Stimulated activated naive CD8-positive, alpha-beta T cell treated with anti-CD3 and anti-CD28 coated beads, Interleukin-15, amount 100 ng/mL, for 72 hours (primary cell): ENCODE results near the gene WBP1.

Experiments used
- ATAC-seq: fragments of 150-1000 bp; cut with Tn5 transposase; 2 replicates; pipeline ENCODE4 v1.10.0; 2021; ENCODE audit warnings: mild to moderate bottlenecking, moderate library complexity
- DNase-seq, 2 donors: peaks; one replicate each; pipeline ENCODE4 v3.0.0; 2021 to 2022
- H3K27ac Mint-ChIP-seq, 2 donors: one replicate each; pipeline ENCODE4 v1.8.0; 2022; ENCODE audit warnings: mild to moderate bottlenecking in 2 of 2, mixed read lengths in 2 of 2, moderate library complexity in 2 of 2
- H3K27me3 Mint-ChIP-seq: one replicate; pipeline ENCODE4 v1.8.0; 2022; ENCODE audit warnings: mixed read lengths
- H3K4me1 Mint-ChIP-seq: one replicate; pipeline ENCODE4 v1.8.0; 2022; ENCODE audit warnings: mild to moderate bottlenecking, mixed read lengths
- H3K4me3 Mint-ChIP-seq, 2 donors: one replicate each; pipeline ENCODE4 v1.8.0; 2022; ENCODE audit warnings: mild to moderate bottlenecking in 2 of 2, mixed read lengths in 2 of 2, moderate library complexity in 1 of 2
- H3K9me3 Mint-ChIP-seq, 2 donors: one replicate each; pipeline ENCODE4 v1.8.0; 2022; ENCODE audit warnings: mixed read lengths in 2 of 2

WBP1 gene

GRCh38 chr2:74423231-74424095, 34.8 kb upstream of the WBP1 start:
- DNase-seq, result no peak
- Mint-ChIP-seq H3K9me3 (no peaks in the 10 kb centered on the region), H3K27me3 (no peaks in the 10 kb centered on the region), H3K27ac (no peak overlapping the region), H3K4me3 (peak overlapping the region; percentile 98 to 100), H3K4me1 (peaks cover 35% of the 10 kb centered on the region)
- no peak for ATAC-seq

GRCh38 chr2:74424139-74424992, 33.9 kb upstream of the WBP1 start:
- Mint-ChIP-seq H3K27ac (no peak overlapping the region), H3K4me1 (peaks cover 35% of the 10 kb centered on the region), H3K4me3 (no peak overlapping the region), H3K27me3 (no peaks in the 10 kb centered on the region), H3K9me3 (no peaks in the 10 kb centered on the region)
- no peak for ATAC-seq
- DNase-seq, result no peak

DNA sequence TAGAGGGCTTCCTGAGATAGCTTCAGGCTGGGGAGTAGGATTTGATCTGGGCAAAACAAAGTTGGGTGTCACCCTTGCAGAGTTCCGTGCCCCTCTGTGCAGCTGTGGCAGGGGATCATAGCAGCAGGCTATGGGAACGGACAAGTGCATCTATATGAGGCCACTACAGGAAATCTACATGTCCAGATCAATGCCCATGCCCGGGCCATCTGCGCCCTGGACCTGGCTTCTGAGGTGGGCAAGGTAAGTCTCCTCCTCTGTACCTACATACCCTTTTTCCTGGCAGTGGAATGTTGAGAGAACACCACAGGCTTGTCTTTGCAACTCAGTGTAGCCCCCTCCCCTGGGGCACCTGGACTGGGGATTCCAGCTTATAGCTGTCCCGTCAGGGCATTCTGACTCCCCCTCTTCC, 33.2 kb upstream of the WBP1 start:
- no peak for ATAC-seq
- H3K27ac Mint-ChIP-seq, result no peak overlapping the region
- H3K9me3 Mint-ChIP-seq, result no peaks in the 10 kb centered on the region
- no peak for DNase-seq
- H3K4me3 Mint-ChIP-seq, result no peak overlapping the region
- no peaks in the 10 kb centered on the region for H3K27me3 Mint-ChIP-seq
- H3K4me1 Mint-ChIP-seq, result peaks cover 30% of the 10 kb centered on the region

- ATAC-seq (no peak), DNase-seq (no peak)
- Mint-ChIP-seq H3K4me1 (peaks cover 25% of the 10 kb centered on the region), H3K4me3 (no peak overlapping the region), H3K27me3 (no peaks in the 10 kb centered on the region), H3K27ac (peak overlapping the region; percentile 36 to 43), H3K9me3 (no peaks in the 10 kb centered on the region)
Observed at GRCh38 chr2:74425523-74425922, 32.7 kb upstream of the WBP1 start.

- H3K27ac Mint-ChIP-seq, result peak overlapping the region in 1 of 2 donors; percentile 24
- no peak overlapping the region for H3K4me3 Mint-ChIP-seq
- DNase-seq (no peak), ATAC-seq (no peak)
- H3K9me3 Mint-ChIP-seq, result no peaks in the 10 kb centered on the region
- no peaks in the 10 kb centered on the region for H3K27me3 Mint-ChIP-seq
- H3K4me1 Mint-ChIP-seq, result peaks cover 19% of the 10 kb centered on the region
Observed at GRCh38 chr2:74426181-74426758, 32.0 kb upstream of the WBP1 start.

DNA sequence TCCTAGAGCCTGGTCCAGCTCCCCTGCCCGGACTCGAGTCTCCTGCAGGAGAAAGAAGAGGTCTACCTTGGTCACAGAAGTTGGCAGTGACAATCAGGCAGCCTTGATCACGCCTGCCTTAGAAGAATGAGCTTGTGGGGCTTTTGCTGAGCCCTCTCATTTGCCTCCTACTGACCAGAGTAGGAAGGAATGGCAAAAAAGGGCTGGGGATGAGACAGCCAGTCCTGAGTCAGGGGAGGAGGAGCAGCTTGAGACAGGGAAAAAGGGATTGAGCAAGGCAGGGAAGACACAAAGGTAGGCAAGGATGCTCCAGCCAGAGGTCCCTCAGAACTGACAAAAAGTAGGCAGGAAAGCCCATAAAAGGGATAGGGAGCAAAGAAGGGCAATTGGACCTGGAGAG, 30.7 kb upstream of the WBP1 start:
- Mint-ChIP-seq H3K27me3 (no peaks in the 10 kb centered on the region), H3K9me3 (no peaks in the 10 kb centered on the region), H3K4me1 (peaks cover 12% of the 10 kb centered on the region), H3K4me3 (no peak overlapping the region), H3K27ac (peak overlapping the region in 1 of 2 donors; percentile 1)
- no peak for ATAC-seq
- DNase-seq, result no peak

- ATAC-seq (no peak), DNase-seq (no peak)
- Mint-ChIP-seq H3K4me1 (peaks cover under 1% of the 10 kb centered on the region), H3K4me3 (no peak overlapping the region), H3K27me3 (no peaks in the 10 kb centered on the region), H3K27ac (peak overlapping the region in 1 of 2 donors; percentile 0), H3K9me3 (no peaks in the 10 kb centered on the region)
Observed at GRCh38 chr2:74428675-74429074, 29.6 kb upstream of the WBP1 start.

GRCh38 chr2:74429487-74430451, 28.5 kb upstream of the WBP1 start:
- ATAC-seq, result peak; percentile 19
- H3K4me3 Mint-ChIP-seq, result no peak overlapping the region
- no peaks in the 10 kb centered on the region for H3K4me1 Mint-ChIP-seq
- no peaks in the 10 kb centered on the region for H3K9me3 Mint-ChIP-seq
- no peak for DNase-seq
- H3K27ac Mint-ChIP-seq, result peak overlapping the region in 1 of 2 donors; percentile 38
- H3K27me3 Mint-ChIP-seq, result no peaks in the 10 kb centered on the region

GRCh38 chr2:74430502-74430901, 27.7 kb upstream of the WBP1 start:
- Mint-ChIP-seq H3K4me1 (no peaks in the 10 kb centered on the region), H3K4me3 (no peak overlapping the region), H3K9me3 (no peaks in the 10 kb centered on the region), H3K27me3 (no peaks in the 10 kb centered on the region), H3K27ac (peak overlapping the region in 1 of 2 donors; percentile 38)
- ATAC-seq (peak; percentile 8), DNase-seq (no peak)

DNA sequence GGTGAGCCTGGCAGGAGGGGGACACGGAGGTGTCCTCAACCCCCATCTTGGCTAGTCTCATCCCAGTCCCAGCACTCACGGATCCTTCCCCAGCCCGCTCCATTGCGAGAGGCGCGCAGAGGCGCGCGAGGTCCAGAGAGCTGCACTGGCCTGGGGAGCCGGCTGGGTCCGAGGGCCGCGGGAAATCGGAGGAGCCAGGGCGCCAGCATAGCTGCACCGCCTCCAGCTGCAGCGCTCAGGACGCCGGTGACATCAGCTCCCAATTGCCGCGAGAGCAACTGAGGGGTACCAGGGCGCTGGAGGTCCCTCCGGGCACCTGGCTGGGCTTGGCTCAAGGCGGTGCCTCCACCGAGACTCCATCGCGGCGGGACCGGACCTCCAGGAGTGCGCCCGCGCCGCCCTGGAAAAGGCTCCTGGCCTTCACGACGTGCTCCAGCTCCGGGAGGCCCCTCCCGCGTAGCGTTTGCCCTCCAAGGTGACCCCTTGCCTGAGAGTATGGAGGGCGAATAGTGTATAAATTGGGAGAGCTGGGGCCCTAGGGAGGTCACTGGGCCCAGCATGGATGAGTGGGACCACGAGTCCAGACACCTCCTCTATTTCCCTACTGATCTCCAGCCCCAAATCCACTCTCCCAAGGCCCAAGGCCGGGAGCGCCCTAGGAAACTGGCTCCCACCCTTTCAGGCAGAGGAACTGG, 22.0 kb upstream of the WBP1 start:
- ATAC-seq (no peak), DNase-seq (no peak)
- H3K27ac Mint-ChIP-seq, result no peak overlapping the region
- H3K9me3 Mint-ChIP-seq, result no peaks in the 10 kb centered on the region
- peaks cover 36% of the 10 kb centered on the region for H3K27me3 Mint-ChIP-seq
- H3K4me1 Mint-ChIP-seq, result peaks cover 17% of the 10 kb centered on the region
- H3K4me3 Mint-ChIP-seq, result no peak overlapping the region

DNA sequence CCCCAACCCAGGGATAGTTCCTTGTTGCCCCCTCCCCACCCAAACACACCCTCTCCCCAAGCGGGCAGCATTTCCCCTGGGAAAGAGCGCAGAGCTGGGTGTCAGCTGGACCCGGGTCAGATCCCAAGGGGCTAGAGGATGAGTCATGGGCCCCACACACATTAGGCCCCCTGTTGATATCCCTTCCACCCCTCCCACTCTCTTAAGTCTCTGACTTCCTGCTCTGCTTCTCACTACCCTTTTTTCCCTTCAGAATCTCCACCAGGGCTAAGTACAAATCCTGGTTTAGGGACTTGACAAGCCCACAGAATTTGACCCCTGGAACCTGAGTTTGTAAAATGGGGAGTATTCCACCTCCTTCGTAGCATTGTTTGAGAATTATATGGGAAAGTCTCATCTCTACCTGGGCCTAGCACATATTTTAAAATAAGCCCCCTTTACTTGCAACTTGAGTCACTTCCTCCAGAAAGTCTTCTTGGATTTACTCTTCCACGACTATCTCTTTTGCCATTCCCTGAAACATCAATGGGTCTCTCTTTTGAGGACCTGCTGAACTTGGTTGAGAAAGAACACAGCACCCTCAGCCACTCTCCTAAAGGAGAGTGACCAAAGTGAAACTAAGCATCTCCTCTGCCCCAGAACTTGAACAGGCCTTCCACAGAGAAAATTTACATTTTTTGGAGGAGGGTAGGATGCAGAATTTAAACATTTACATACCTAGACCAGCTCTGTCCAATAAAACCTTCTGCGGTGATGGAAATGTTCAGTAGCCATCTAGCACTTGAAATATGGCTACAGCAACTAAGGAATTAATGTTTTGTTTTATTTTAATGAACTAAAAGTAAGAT, 21.2 kb upstream of the WBP1 start:
- peaks cover 44% of the 10 kb centered on the region for H3K27me3 Mint-ChIP-seq
- no peaks in the 10 kb centered on the region for H3K9me3 Mint-ChIP-seq
- peaks cover 21% of the 10 kb centered on the region for H3K4me1 Mint-ChIP-seq
- ATAC-seq (no peak), DNase-seq (no peak)
- H3K4me3 Mint-ChIP-seq, result no peak overlapping the region
- peak overlapping the region in 1 of 2 donors; percentile 22 for H3K27ac Mint-ChIP-seq

GRCh38 chr2:74438248-74438647, 20.0 kb upstream of the WBP1 start:
- Mint-ChIP-seq H3K9me3 (no peaks in the 10 kb centered on the region), H3K27ac (peak overlapping the region in 1 of 2 donors; percentile 3), H3K4me3 (no peak overlapping the region), H3K27me3 (peaks cover 50% of the 10 kb centered on the region), H3K4me1 (peaks cover 25% of the 10 kb centered on the region)
- no peak for ATAC-seq
- no peak for DNase-seq

DNA sequence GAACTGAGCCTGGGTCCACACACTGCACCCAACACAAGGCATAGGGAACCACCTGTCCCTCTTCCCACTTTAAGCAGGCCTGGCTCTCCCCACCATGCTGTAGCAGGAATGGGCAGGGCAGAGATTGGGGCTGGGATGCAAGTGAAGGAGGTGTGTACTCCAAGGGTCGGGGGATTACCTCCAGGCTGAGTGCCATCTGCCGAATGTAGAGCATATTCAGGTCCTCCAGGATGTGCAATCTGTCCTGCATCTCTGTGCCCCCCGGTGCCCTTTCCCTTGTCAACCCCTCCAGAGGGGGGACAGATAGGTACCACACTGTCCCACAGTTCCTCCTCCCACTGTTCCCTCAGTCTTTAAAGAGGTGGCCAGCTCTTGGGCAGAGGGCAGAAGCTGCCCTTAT, 18.9 kb upstream of the WBP1 start:
- Mint-ChIP-seq H3K4me3 (peak overlapping the region; percentile 80 to 83), H3K9me3 (no peaks in the 10 kb centered on the region), H3K27ac (no peak overlapping the region), H3K27me3 (peaks cover 59% of the 10 kb centered on the region), H3K4me1 (peaks cover 26% of the 10 kb centered on the region)
- ATAC-seq, result no peak
- DNase-seq, result no peak
